Liver (tissue), 9 donors: ENCODE measurements around the gene GGT6. TPM values are rescaled to one million over a fixed set of nuclear protein-coding genes. Genes with fewer than 3 reads are reported as not detected.

Experiments used
- DNase-seq: peaks from one replicate; pipeline ENCODE4 v3.0.0-alpha.2; 2017; ENCODE audit warnings: low spot score
- H3K27ac ChIP-seq, 2 donors: one replicate each; pipeline ENCODE4 v1.7.0; 2013; ENCODE audit warnings: inconsistent platforms in 2 of 2, low read length in 2 of 2, control low read depth in 1 of 2, low read depth in 1 of 2, mild to moderate bottlenecking in 1 of 2
- H3K27me3 ChIP-seq, 4 donors: one replicate each; pipeline versions ENCODE4 v1.6.1 to v1.7.0; 2013; ENCODE audit warnings: low read length in 3 of 4, inconsistent platforms in 1 of 4, mild to moderate bottlenecking in 1 of 4, moderate library complexity in 1 of 4; ENCODE audit not compliant: control insufficient read depth in 4 of 4, insufficient read depth in 4 of 4
- H3K36me3 ChIP-seq, 4 donors: one replicate each; pipeline versions ENCODE4 v1.6.1 to v1.7.0; 2013; ENCODE audit warnings: low read length in 3 of 4, mild to moderate bottlenecking in 3 of 4, low read depth in 1 of 4, moderate library complexity in 1 of 4; ENCODE audit not compliant: control insufficient read depth in 4 of 4, insufficient read depth in 3 of 4
- H3K4me1 ChIP-seq, 4 donors: one replicate each; pipeline versions ENCODE4 v1.6.1 to v1.7.0; 2013; ENCODE audit warnings: low read length in 3 of 4, mild to moderate bottlenecking in 3 of 4, moderate library complexity in 1 of 4; ENCODE audit not compliant: control insufficient read depth in 4 of 4, insufficient read depth in 4 of 4
- H3K4me3 ChIP-seq, 3 donors: one replicate each; pipeline versions ENCODE4 v1.6.1 to v1.7.0; 2013; ENCODE audit warnings: low read length in 3 of 3, control low read depth in 1 of 3, low read depth in 1 of 3, mild to moderate bottlenecking in 1 of 3
- H3K9ac ChIP-seq, 2 donors: one replicate each; pipeline ENCODE4 v1.7.0; 2013; ENCODE audit warnings: low read length in 2 of 2, mild to moderate bottlenecking in 2 of 2, moderate library complexity in 2 of 2, control low read depth in 1 of 2, low read depth in 1 of 2
- H3K9me3 ChIP-seq, 4 donors: one replicate each; pipeline versions ENCODE4 v1.6.1 to v1.7.0; 2013; ENCODE audit warnings: low read length in 3 of 4; ENCODE audit not compliant: control insufficient read depth in 4 of 4
- EGR1 ChIP-seq, 2 donors: IDR thresholded peaks; 2 replicates each; pipeline ENCODE4 v1.6.1; 2016 to 2018; ENCODE audit warnings: antibody characterized with exemption in 2 of 2, low read depth in 2 of 2
- FOXA1 ChIP-seq: IDR thresholded peaks from 2 replicates; pipeline ENCODE4 v1.6.1; 2016; ENCODE audit warnings: antibody characterized with exemption
- FOXA2 ChIP-seq: IDR thresholded peaks from 2 replicates; pipeline ENCODE4 v1.6.1; 2016; ENCODE audit warnings: antibody characterized with exemption
- GABPA ChIP-seq, 2 donors: IDR thresholded peaks in 1 of 2; conservative IDR thresholded peaks in 1 of 2; 2 replicates each; pipeline ENCODE4 v1.6.1; 2016; ENCODE audit warnings: antibody characterized with exemption in 2 of 2, mild to moderate bottlenecking in 1 of 2, moderate library complexity in 1 of 2
- HNF4A ChIP-seq, 2 donors: conservative IDR thresholded peaks; 2 replicates each; pipeline ENCODE4 v1.6.1; 2016; ENCODE audit warnings: antibody characterized with exemption in 2 of 2, mild to moderate bottlenecking in 2 of 2
- HNF4G ChIP-seq: IDR thresholded peaks from 2 replicates; pipeline ENCODE4 v1.6.1; 2016; ENCODE audit warnings: antibody characterized with exemption
- JUND ChIP-seq, 2 donors: IDR thresholded peaks; 2 replicates each; pipeline ENCODE4 v1.6.1; 2016; ENCODE audit warnings: antibody characterized with exemption in 2 of 2
- MAX ChIP-seq: IDR thresholded peaks from 2 replicates; pipeline ENCODE4 v1.6.1; 2016; ENCODE audit warnings: antibody characterized with exemption
- NR2F2 ChIP-seq: IDR thresholded peaks from 2 replicates; pipeline ENCODE4 v1.6.1; 2016; ENCODE audit warnings: antibody characterized with exemption
- RAD21 ChIP-seq, 2 donors: IDR thresholded peaks; 2 replicates each; pipeline ENCODE4 v1.6.1; 2016; ENCODE audit warnings: antibody characterized with exemption in 2 of 2, mild to moderate bottlenecking in 2 of 2
- REST ChIP-seq: IDR thresholded peaks from 2 replicates; pipeline ENCODE4 v1.6.1; 2016; ENCODE audit warnings: antibody characterized with exemption, mild to moderate bottlenecking
- RXRA ChIP-seq, 2 donors: IDR thresholded peaks; 2 replicates each; pipeline ENCODE4 v1.6.1; 2017 to 2018; ENCODE audit warnings: antibody characterized with exemption in 2 of 2, mild to moderate bottlenecking in 1 of 2
- SP1 ChIP-seq: IDR thresholded peaks from 2 replicates; pipeline ENCODE4 v1.6.1; 2018; ENCODE audit warnings: antibody characterized with exemption, mild to moderate bottlenecking
- TAF1 ChIP-seq: conservative IDR thresholded peaks from 2 replicates; pipeline ENCODE4 v1.6.1; 2016; ENCODE audit warnings: antibody characterized with exemption, mild to moderate bottlenecking
- YY1 ChIP-seq: IDR thresholded peaks from 2 replicates; pipeline ENCODE4 v1.6.1; 2016; ENCODE audit warnings: antibody characterized with exemption, mild to moderate bottlenecking
- ZBTB33 ChIP-seq: IDR thresholded peaks from 2 replicates; pipeline ENCODE4 v1.6.1; 2016; ENCODE audit warnings: antibody characterized with exemption
- WGBS: extraction: QIAGEN DNeasy Blood & Tissue Kit; methylation state at CpG from one replicate; pipeline ENCODE4 v1.1.7; 2013; 5-methylcytosine and 5-hydroxymethylcytosine counted together
- polyA plus RNA-seq, 2 donors: library from polyadenylated mRNA; stranded (reverse) in 1 of 2; unstranded in 1 of 2; fragments of 200-250 nt in 1 of 2; fragments of >200 nt in 1 of 2; fragmentation: Nextera tagmentation in 1 of 2; extraction: Ambion mirVana in 1 of 2; gene quantifications; one replicate each; pipeline versions ENCODE4 v1.2.1 to v1.2.3, GENCODE V29; 2013 to 2015
- total RNA-seq, 2 donors: library from RNA; depleted of rRNA; stranded (reverse); fragments of >200 nt; gene quantifications; one replicate each; pipeline ENCODE4 v1.2.3, GENCODE V29; 2014
- TF ChIP-seq, protein P1 (sequence below): IDR thresholded peaks from 2 replicates; pipeline ENCODE4 v1.6.1; 2016; ENCODE audit warnings: antibody characterized with exemption
- TF ChIP-seq, protein P2 (sequence below): fragments of 150-350 bp; IDR thresholded peaks from 2 replicates; pipeline ENCODE4 v1.5.1; 2017; ENCODE audit warnings: improper control_type of control experiment, low read depth, low read length; ENCODE audit not compliant: missing input control
- donor health status: healthy.
- donor health status: healthy.
- donor health status: healthy.
- donor health status: healthy.
- donor health status: healthy.

The GGT6 gene
- total and polyA plus RNA-seq, 4 donors, result 0.19 to 1.1 (median 0.53) TPM

GRCh38 chr17:4562015-4562969 is 1.9 kb upstream of the GGT6 start:
- WGBS, result 74% methylated on average over 8 of the region's 8 CpGs
- no peak overlapping the region for H3K9ac ChIP-seq
- H3K4me1 ChIP-seq, result peaks cover 0 to 12% (median 2%) of the 10 kb centered on the region in 4 donors
- no peaks in the 10 kb centered on the region for H3K36me3 ChIP-seq
- DNase-seq, result no peak
- no peak overlapping the region for H3K4me3 ChIP-seq
- TF ChIP-seq RAD21 (IDR thresholded peaks at IDR 0.05), result no peak
- TF ChIP-seq, protein P1, sequence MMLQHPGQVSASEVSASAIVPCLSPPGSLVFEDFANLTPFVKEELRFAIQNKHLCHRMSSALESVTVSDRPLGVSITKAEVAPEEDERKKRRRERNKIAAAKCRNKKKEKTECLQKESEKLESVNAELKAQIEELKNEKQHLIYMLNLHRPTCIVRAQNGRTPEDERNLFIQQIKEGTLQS, result no peak
- no peak for TF ChIP-seq GABPA (IDR thresholded peaks at IDR 0.05 in 1 of 2, conservative IDR thresholded peaks at IDR 0.05 in 1 of 2)
- H3K9me3 ChIP-seq, result no peaks in the 10 kb centered on the region
- H3K27me3 ChIP-seq, result no peaks in the 10 kb centered on the region
- H3K27ac ChIP-seq, result no peak overlapping the region

DNA sequence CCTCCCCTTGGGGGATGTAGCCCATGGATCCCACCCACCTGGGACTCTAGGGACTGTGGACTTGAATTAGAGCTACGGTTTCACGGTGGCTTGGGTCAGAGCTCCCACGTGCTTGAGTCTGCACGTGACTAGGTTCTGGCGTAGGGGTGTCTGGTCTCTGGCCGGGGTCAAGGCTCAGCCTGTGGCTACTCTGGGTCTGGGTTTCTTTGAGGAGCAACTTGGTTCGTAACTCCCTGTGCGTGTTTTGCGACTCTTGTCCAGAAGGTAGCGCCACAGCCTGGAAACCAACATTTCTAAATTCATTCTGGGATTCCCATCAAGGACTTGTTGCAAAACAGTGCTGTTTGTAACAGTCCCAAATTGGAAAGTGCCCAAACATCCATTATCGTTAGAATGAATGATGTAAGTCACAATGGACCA is 470 bp upstream of the GGT6 start:
- Histone ChIP-seq H3K27ac (no peak overlapping the region), H3K9ac (no peak overlapping the region), H3K9me3 (no peaks in the 10 kb centered on the region), H3K4me3 (no peak overlapping the region), H3K36me3 (no peaks in the 10 kb centered on the region), H3K27me3 (no peaks in the 10 kb centered on the region), H3K4me1 (peaks cover 1 to 12% (median 4%) of the 10 kb centered on the region in 4 donors)
- 66% methylated on average over 11 of the region's 11 CpGs for WGBS
- TF ChIP-seq FOXA1, result no peak
- no peak for TF ChIP-seq GABPA (IDR thresholded peaks at IDR 0.05 in 1 of 2, conservative IDR thresholded peaks at IDR 0.05 in 1 of 2)
- no peak for TF ChIP-seq NR2F2
- TF ChIP-seq FOXA2, result no peak
- no peak for TF ChIP-seq HNF4G
- no peak for TF ChIP-seq TAF1
- TF ChIP-seq JUND (IDR thresholded peaks at IDR 0.05), result no peak
- no peak for TF ChIP-seq RXRA (IDR thresholded peaks at IDR 0.05)
- TF ChIP-seq MAX, result no peak
- no peak for TF ChIP-seq HNF4A (conservative IDR thresholded peaks at IDR 0.05)
- TF ChIP-seq, protein P2, sequence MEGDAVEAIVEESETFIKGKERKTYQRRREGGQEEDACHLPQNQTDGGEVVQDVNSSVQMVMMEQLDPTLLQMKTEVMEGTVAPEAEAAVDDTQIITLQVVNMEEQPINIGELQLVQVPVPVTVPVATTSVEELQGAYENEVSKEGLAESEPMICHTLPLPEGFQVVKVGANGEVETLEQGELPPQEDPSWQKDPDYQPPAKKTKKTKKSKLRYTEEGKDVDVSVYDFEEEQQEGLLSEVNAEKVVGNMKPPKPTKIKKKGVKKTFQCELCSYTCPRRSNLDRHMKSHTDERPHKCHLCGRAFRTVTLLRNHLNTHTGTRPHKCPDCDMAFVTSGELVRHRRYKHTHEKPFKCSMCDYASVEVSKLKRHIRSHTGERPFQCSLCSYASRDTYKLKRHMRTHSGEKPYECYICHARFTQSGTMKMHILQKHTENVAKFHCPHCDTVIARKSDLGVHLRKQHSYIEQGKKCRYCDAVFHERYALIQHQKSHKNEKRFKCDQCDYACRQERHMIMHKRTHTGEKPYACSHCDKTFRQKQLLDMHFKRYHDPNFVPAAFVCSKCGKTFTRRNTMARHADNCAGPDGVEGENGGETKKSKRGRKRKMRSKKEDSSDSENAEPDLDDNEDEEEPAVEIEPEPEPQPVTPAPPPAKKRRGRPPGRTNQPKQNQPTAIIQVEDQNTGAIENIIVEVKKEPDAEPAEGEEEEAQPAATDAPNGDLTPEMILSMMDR, result no peak
- no peak for TF ChIP-seq ZBTB33
- TF ChIP-seq RAD21 (IDR thresholded peaks at IDR 0.05), result no peak
- no peak for TF ChIP-seq YY1
- TF ChIP-seq EGR1 (IDR thresholded peaks at IDR 0.05; ENCODE audit: low read depth in 2 of 2), result no peak
- no peak for TF ChIP-seq SP1
- TF ChIP-seq REST, result no peak
- TF ChIP-seq, protein P1, result no peak
- DNase-seq, result no peak
